GM12891 (cell line): ENCODE data around the gene SET.

ENCODE experiments used
- DNase-seq: peaks from one replicate; pipeline ENCODE4 v3.0.0; 2011; ENCODE audit warnings: low spot score; ENCODE audit not compliant: insufficient read length
- FAIRE-seq: peaks from 2 replicates; lab custom pipeline; 2011; peaks lifted over from hg19 to GRCh38; lab: Jason Lieb, UNC
- PAX5 ChIP-seq: IDR thresholded peaks from 2 replicates; pipeline ENCODE4 v1.6.1; 2011; ENCODE audit warnings: low read length, moderate library complexity, mild to moderate bottlenecking; ENCODE audit not compliant: insufficient read depth, severe bottlenecking
- POLR2A ChIP-seq: IDR thresholded peaks from 2 replicates; pipeline ENCODE4 v1.6.1; 2011; ENCODE audit warnings: low read depth, low read length, control low read depth
- POLR2AphosphoS5 ChIP-seq: IDR thresholded peaks from 2 replicates; pipeline ENCODE4 v1.6.1; 2011; ENCODE audit warnings: low read depth, low read length, control low read depth
- POU2F2 ChIP-seq: IDR thresholded peaks from 2 replicates; pipeline ENCODE4 v1.6.1; 2011; ENCODE audit warnings: low read depth, mild to moderate bottlenecking, control low read depth, low read length, moderate library complexity
- SPI1 ChIP-seq: IDR thresholded peaks from 2 replicates; pipeline ENCODE4 v1.6.1; 2011; ENCODE audit warnings: low read depth, low read length, control low read depth
- TAF1 ChIP-seq: IDR thresholded peaks from 2 replicates; pipeline ENCODE4 v1.6.1; 2011; ENCODE audit warnings: low read depth, low read length, control low read depth

Gene SET

DNA sequence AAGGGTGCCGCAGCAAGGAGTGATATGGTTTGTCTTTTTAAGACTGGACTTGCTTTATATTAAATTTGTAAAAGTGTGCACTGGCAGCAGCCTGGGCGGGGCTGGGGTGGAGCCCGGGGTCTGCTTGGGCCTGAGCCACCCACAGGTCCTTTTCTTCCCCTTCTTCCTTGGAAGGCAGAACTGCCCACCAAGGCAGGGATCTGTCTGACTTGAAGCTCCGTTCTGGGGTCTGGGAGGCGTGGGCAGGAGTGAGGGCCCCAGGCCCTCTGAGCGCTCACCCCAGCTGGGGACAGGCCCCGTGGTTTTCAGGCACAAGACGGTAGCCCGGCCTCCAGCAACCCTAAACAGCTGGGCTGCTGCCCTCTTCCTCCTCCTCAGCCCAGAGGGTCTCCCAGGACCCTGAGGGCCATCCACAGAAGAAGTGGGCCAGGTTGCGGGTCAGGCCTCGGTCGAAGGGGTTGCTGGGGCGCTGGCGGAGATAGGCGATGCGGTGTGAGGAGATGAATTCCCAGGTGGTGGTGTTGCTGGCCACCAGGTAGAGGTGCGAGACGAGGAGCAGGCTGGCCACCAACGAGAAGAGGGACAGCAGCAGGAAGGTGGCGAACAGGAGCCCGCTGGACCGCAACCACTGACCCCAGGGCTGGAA is 31.9 kb downstream of the SET start:
- DNase-seq (no peak), FAIRE-seq (no peak)
- TF ChIP-seq TAF1 (no peak), POU2F2 (no peak), PAX5 (no peak), POLR2AphosphoS5 (no peak), POLR2A (no peak), SPI1 (no peak)

DNA sequence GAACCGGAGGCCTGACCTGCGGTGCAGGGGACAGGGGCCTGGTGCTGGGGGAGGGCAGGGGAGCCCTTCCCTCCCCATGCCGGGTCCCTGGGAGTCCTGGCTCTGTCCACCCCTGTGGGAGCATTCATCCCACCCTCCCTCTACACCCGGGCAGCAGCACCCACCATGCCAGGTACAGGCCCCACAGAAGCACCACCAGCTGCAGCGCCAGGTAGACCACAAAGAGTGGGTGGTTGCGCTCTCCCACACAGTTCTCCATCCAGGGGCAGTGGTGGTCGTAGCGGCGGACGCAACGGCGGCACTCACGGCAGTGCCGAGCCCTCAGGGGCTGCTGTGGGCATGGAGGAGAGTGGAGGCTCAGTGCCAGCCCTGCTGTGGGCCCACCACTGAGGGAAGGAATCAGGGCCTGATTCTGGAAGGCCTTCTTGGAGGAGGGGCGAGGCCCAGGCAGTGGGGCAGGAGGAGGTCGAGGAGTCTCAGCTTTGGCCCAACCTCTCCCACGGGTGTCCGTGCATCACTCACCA is 32.5 kb downstream of the SET start:
- FAIRE-seq = no peak
- no peak for TF ChIP-seq SPI1
- no peak for TF ChIP-seq PAX5
- no peak for TF ChIP-seq POLR2A
- TF ChIP-seq POLR2AphosphoS5 = no peak
- TF ChIP-seq TAF1 = no peak
- no peak for TF ChIP-seq POU2F2
- DNase-seq = no peak

DNA sequence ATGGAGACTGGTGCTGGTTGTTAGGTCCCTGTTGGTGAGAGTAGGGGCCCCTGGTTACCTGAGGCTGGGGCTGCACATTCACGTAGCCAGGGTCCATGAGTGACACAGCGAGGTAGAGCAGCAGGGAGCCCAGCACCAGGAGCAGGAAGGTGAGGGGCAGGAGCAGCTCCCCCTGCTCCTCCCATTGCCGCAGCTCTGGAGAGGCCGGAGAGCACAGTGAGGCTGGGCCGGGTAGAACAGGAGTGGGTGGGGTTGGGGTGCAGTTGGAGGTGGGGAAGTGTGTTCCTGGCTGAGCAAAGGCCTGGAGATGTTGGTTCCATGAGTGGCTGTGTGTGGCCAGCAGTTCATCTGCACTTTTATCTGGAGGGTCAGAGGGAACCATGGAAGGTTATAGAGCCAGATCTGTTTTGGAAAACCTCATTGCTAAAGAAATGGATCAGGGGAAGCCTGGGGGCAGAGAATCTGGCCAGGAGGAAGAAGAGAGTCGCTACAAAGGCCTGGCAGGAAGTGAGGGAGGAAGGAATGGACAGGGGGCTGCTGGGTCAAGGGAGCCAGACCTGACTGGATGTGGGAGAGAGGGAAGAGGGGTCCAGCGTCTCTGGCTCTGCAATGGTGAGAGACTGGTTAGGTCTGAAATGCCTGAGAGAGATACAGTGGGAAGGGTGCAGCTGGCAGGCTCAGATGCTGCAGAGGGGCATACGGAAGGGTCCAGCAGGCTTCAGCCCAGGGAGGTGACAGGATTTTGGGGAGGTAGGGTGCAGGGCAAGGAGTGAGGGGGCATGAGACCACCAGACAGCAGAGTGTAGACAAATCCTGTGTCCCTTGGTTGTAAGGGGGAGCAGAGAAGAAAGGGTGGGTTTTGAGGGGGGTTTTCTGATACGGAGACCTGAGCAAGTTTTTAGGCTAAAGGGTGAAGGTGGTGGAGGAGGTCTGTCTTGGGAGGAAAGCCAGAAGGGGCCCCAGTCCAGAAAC is 33.6 kb downstream of the SET start:
- no peak for DNase-seq
- TF ChIP-seq SPI1 = no peak
- FAIRE-seq = no peak

DNA sequence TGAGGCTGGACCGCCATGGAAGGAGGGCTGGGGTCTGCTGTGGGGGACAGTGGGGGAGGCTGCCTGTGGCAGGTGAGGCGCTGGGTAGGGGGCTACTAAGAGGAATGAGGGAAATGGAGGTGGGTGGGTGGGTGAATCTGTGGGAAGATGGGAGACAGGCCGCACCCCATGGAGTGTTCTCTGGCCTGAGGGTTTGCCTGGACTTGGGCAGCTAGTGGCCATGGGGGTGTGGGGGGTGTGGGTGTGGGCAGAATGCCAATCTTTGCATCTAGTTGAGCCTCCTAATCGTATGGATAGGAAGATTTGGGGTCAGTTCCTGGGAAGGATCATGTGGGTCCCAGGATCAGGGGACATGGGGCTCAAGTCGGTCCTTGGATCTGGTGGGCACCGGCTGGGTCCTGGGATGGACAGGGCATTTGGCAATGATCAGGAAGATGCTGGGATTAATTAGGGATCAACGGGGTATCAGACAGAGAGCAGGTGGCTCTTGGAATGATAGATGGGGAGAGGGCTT is 34.4 kb downstream of the SET start:
- DNase-seq (no peak), FAIRE-seq (peak; percentile 31)
- TF ChIP-seq TAF1 (no peak), POU2F2 (no peak), POLR2AphosphoS5 (no peak), PAX5 (no peak), POLR2A (no peak), SPI1 (no peak)

DNA sequence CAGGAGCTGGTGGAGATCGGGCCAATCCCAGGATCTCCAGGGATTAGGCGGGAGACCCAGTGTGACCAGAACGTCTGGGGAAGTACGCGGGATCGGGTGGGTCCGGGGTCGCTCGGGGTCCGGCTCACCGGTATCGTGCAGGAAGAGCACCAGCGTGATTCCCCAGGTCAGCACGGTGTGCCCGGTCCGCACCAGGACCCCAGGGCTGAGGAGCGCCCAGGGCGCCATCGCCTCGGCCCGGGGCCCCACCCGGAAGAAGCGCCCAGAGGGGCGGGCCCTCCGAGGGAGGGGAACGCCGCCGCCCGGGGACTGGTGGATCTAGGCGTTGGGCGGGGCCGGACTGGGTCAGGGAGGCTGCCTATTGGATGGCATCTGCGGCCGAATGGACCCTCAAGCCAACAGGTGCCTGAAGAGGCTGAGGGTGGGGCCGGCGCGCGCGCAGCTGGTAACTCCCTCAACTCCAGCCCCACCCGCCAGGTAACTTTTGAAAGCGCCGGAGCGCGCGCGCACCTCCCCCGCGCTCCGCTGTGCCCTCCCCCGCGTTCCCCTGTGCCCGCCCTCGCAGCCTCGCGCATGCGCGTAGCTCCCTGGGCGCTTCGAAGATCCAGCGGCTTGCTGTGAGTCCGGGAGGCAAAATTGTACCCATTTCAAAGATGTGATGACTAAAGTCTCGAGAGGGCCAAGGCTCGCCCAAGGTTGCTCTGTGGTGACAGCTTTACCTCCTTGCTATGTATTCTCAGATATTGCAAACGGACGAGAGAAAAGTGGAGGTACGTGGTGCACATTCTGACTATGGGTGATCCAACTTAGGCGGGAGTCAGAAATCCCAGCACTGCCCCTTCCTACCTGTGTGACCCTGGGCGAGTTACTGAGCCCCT is 35.1 kb downstream of the SET start, which contains the start of gene ZDHHC12:
ZDHHC12 (minus strand) TSS at position 262 of the 878 bp plus-strand sequence; CDS start at position 228, 34 bp downstream.
- TF ChIP-seq POU2F2 = peak; percentile 79
- peak; percentile 97 for TF ChIP-seq POLR2AphosphoS5
- peak; percentile 88 for TF ChIP-seq TAF1
- TF ChIP-seq SPI1 = no peak
- TF ChIP-seq PAX5 = peak; percentile 16
- TF ChIP-seq POLR2A = peak; percentile 97
- DNase-seq = peak; percentile 100
- peak; percentile 100 for FAIRE-seq

DNA sequence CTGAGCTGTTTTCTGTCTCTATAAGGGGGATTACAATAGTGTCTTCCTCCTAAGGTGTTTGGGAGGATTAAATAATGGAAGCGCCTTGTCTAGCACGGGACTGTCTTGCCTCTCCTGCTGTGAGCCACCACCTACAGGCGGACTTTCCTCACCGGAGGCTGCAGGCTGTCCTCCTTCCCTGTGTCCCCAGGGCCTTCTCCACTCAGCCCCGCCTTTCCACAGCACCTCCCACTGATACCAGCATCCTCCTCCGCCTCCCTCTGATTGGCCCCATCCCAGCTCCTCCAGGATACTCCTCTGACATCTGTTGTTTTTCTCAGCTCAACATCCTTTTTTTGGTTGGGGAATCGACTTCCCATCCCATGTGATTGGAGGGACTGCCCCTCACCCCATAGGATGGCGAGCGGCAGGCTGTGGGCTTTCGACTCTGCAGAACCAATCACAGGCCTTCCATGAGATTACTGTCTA is 35.8 kb downstream of the SET start:
- DNase-seq (no peak), FAIRE-seq (no peak)
- TF ChIP-seq PAX5 = no peak
- TF ChIP-seq POLR2A = no peak
- no peak for TF ChIP-seq POLR2AphosphoS5
- TF ChIP-seq SPI1 = no peak

DNA sequence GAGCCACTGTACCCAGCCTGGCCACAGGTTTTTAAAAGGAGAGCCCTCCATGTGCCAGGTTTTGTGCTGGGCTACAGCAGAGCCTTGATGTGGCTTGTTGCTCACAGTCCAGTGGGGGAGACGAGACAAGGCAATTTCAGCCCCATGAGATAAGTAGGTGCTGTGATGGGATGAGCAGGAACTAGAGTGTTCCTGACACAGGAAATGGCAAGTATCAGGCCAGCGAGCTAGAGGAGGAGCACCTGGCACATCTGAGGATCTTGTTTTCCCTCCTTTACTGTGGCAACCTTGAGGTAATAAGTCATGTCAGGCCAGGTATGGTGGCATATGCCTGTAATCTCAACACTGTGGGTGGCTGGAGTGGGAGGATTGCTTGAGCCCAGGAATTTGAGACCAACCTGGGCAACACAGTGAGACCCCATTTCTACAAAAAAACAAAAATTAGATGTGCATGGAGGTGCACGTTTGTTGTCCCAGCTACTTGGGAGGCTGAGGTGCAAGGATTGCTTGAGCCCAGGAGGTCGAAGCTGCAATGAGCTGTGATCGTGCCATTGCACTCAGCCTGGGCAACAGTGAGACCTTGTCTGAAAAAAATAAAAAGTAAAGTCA is 38.7 kb downstream of the SET start:
- DNase-seq (no peak), FAIRE-seq (no peak)
- TF ChIP-seq POLR2A (no peak), POLR2AphosphoS5 (no peak), TAF1 (no peak), PAX5 (no peak), POU2F2 (no peak), SPI1 (no peak)

DNA sequence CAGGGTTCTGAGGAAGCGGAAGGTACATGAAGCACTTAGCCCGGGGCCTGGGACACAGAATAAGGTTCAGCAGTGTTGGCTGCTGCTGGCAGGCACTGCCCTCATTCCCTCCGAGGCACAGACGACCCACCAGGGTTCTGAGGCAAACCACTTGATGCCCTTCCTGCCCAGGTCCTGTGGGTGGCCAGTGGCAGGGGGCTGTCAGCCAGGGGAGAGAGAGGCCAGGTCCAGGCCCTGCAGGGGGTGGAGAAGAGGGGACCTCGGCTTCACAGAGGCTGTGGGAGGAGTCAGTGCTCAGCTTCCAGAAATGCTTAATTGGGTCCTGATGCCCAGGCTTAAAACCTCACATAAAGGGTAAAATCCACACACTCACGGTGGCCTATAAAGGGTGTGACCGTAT is 39.3 kb downstream of the SET start:
- FAIRE-seq = no peak

More for the DNA sequence above, 39.3 kb downstream of the SET start:
- no peak for DNase-seq
- TF ChIP-seq POLR2A (no peak), SPI1 (no peak), POLR2AphosphoS5 (no peak), PAX5 (no peak), POU2F2 (no peak), TAF1 (no peak)
